Gastroesophageal sphincter (tissue), 3 donors: ENCODE data around the gene SLC7A1.

Experiments
- CTCF ChIP-seq, 4 experiments: fragments of 200-600 bp in 2 of 4; fragments of 450-650 bp in 2 of 4; sonication (generic) in 1 of 4; IDR thresholded peaks; one replicate each; pipeline ENCODE4 v1.5.1; 2017 to 2019; ENCODE audit warnings: antibody characterized with exemption in 4 of 4, mild to moderate bottlenecking in 2 of 4, moderate library complexity in 2 of 4
- EP300 ChIP-seq: sonication (generic); formaldehyde crosslinking; IDR thresholded peaks from one replicate; pipeline ENCODE4 v1.6.1; 2017; ENCODE audit warnings: antibody characterized with exemption, mild to moderate bottlenecking
- POLR2A ChIP-seq, 2 donors: fragments of 450-650 bp; IDR thresholded peaks; one replicate each; pipeline ENCODE4 v1.6.1; 2017; ENCODE audit warnings: antibody characterized with exemption in 2 of 2, mild to moderate bottlenecking in 2 of 2, moderate library complexity in 1 of 2
- POLR2AphosphoS5 ChIP-seq: sonication (generic); formaldehyde crosslinking; IDR thresholded peaks from one replicate; pipeline ENCODE4 v1.6.1; 2017; ENCODE audit warnings: antibody characterized with exemption

- TF ChIP-seq CTCF (IDR thresholded peaks at IDR 0.05) (no peak), EP300 (no peak), POLR2A (IDR thresholded peaks at IDR 0.05) (no peak), POLR2AphosphoS5 (no peak)
Observed at GRCh38 chr13:29582171-29582570, 13.3 kb downstream of the SLC7A1 start.
